Mesenchymal stem cell (in vitro differentiated cells and primary cell): ENCODE data around the gene CNTF. TPM values are rescaled to one million over a fixed set of nuclear protein-coding genes. Genes with fewer than 3 reads are reported as not detected.
A peak's percentile ranks its signal among the peaks of the same experiment; 100 is the strongest.
"Not testable (repeated sequence)": the region's sequence is repeated elsewhere in the genome, so short reads cannot be mapped to it uniquely, and the experiment has no call there.

ENCODE experiments used
- DNase-seq: peaks from one replicate; pipeline ENCODE4 v3.0.0-alpha.2; 2013
- H2AFZ ChIP-seq: one replicate; pipeline ENCODE4 v1.6.1; 2013; ENCODE audit warnings: low read depth, mild to moderate bottlenecking, control low read depth, inconsistent platforms, low read length, moderate library complexity
- H2AK5ac ChIP-seq: 2 replicates; pipeline ENCODE4 v1.6.1; 2013; ENCODE audit warnings: low read length, moderate library complexity, mild to moderate bottlenecking, inconsistent platforms; ENCODE audit not compliant: severe bottlenecking
- H2BK120ac ChIP-seq: one replicate; pipeline ENCODE4 v1.6.1; 2013; ENCODE audit warnings: low read depth, mild to moderate bottlenecking, inconsistent platforms, low read length, moderate library complexity
- H2BK12ac ChIP-seq, 2 experiments: one replicate each; pipeline ENCODE4 v1.6.1; 2013; ENCODE audit warnings: inconsistent platforms in 2 of 2, low read length in 2 of 2, mild to moderate bottlenecking in 2 of 2, moderate library complexity in 2 of 2, control low read depth in 1 of 2
- H2BK15ac ChIP-seq: one replicate; pipeline ENCODE4 v1.6.1; 2013; ENCODE audit warnings: mild to moderate bottlenecking, low read depth, inconsistent platforms; ENCODE audit not compliant: poor library complexity, severe bottlenecking
- H2BK5ac ChIP-seq: 2 replicates; pipeline ENCODE4 v1.6.1; 2013; ENCODE audit warnings: low read depth, mild to moderate bottlenecking, low read length, control low read depth, inconsistent platforms; ENCODE audit not compliant: poor library complexity, severe bottlenecking
- H3K14ac ChIP-seq, 2 experiments: one replicate each; pipeline ENCODE4 v1.6.1; 2013; ENCODE audit warnings: inconsistent platforms in 2 of 2, low read length in 2 of 2, control low read depth in 1 of 2, mild to moderate bottlenecking in 1 of 2, moderate library complexity in 1 of 2
- H3K18ac ChIP-seq, 2 experiments: one replicate each; pipeline ENCODE4 v1.6.1; 2013; ENCODE audit warnings: inconsistent platforms in 2 of 2, low read length in 2 of 2, control low read depth in 1 of 2, low read depth in 1 of 2, mild to moderate bottlenecking in 1 of 2
- H3K23ac ChIP-seq, 2 experiments: one replicate each; pipeline ENCODE4 v1.6.1; 2013; ENCODE audit warnings: inconsistent platforms in 2 of 2, low read length in 2 of 2, mild to moderate bottlenecking in 2 of 2, moderate library complexity in 2 of 2, control low read depth in 1 of 2
- H3K27ac ChIP-seq: 2 replicates; pipeline ENCODE4 v1.5.1; 2013; ENCODE audit warnings: mild to moderate bottlenecking, moderate library complexity, low read length, control low read depth, inconsistent platforms; ENCODE audit not compliant: poor library complexity, severe bottlenecking
- H3K27me3 ChIP-seq, 2 experiments: 2 replicates each; pipeline versions ENCODE4 v1.6.1 to v1.7.0; 2013; ENCODE audit warnings: low read length in 2 of 2, mild to moderate bottlenecking in 2 of 2, moderate library complexity in 2 of 2, control low read depth in 1 of 2, inconsistent platforms in 1 of 2; ENCODE audit not compliant: control insufficient read depth in 1 of 2, insufficient read depth in 1 of 2
- H3K36me3 ChIP-seq, 2 experiments: 2 replicates each; pipeline versions ENCODE4 v1.6.1 to v1.7.0; 2013; ENCODE audit warnings: low read length in 2 of 2, control low read depth in 1 of 2, inconsistent platforms in 1 of 2, low read depth in 1 of 2, mild to moderate bottlenecking in 1 of 2; ENCODE audit not compliant: insufficient read depth in 2 of 2, control insufficient read depth in 1 of 2
- H3K4ac ChIP-seq, 2 experiments: one replicate each; pipeline ENCODE4 v1.6.1; 2013; ENCODE audit warnings: inconsistent platforms in 2 of 2, low read length in 2 of 2, mild to moderate bottlenecking in 2 of 2, moderate library complexity in 2 of 2, control low read depth in 1 of 2, low read depth in 1 of 2
- H3K4me1 ChIP-seq: 2 replicates; pipeline ENCODE4 v1.6.1; 2013; ENCODE audit warnings: low read depth, low read length, control low read depth; ENCODE audit not compliant: control insufficient read depth, insufficient read depth
- H3K4me2 ChIP-seq: 2 replicates; pipeline ENCODE4 v1.6.1; 2013; ENCODE audit warnings: low read length, mild to moderate bottlenecking, inconsistent platforms; ENCODE audit not compliant: poor library complexity, severe bottlenecking
- H3K4me3 ChIP-seq, 2 experiments: 2 replicates each; pipeline versions ENCODE4 v1.5.1 to v1.7.0; 2013; ENCODE audit warnings: low read length in 2 of 2, mild to moderate bottlenecking in 2 of 2, control low read depth in 1 of 2, low read depth in 1 of 2; ENCODE audit not compliant: insufficient read depth in 1 of 2
- H3K79me1 ChIP-seq: replicated peaks from 2 replicates; pipeline ENCODE4 v1.6.1; 2013; ENCODE audit warnings: mild to moderate bottlenecking, control low read depth, low read length, inconsistent platforms; ENCODE audit not compliant: poor library complexity, severe bottlenecking
- H3K9ac ChIP-seq: 2 replicates; pipeline ENCODE4 v1.7.0; 2013; ENCODE audit warnings: mild to moderate bottlenecking, low read length, moderate library complexity
- H3K9me3 ChIP-seq: 2 replicates; pipeline ENCODE4 v1.7.0; 2013; ENCODE audit warnings: mild to moderate bottlenecking, low read length; ENCODE audit not compliant: control insufficient read depth
- H4K8ac ChIP-seq: one replicate; pipeline ENCODE4 v1.6.1; 2013; ENCODE audit warnings: inconsistent platforms, mild to moderate bottlenecking, low read length, moderate library complexity
- H4K91ac ChIP-seq: one replicate; pipeline ENCODE4 v1.6.1; 2013; ENCODE audit warnings: mild to moderate bottlenecking, low read length, inconsistent platforms
- WGBS: methylation state at CpG from one replicate; pipeline ENCODE4 v1.1.7; 2013; ENCODE audit warnings: mixed read lengths; 5-methylcytosine and 5-hydroxymethylcytosine counted together
- polyA plus RNA-seq, 2 experiments: library from polyadenylated mRNA; stranded (reverse); fragments of 200-250 nt; gene quantifications; one replicate each; pipeline ENCODE4 v1.2.3, GENCODE V29; 2013

The CNTF gene
- 0.65 TPM for polyA plus RNA-seq (2013, experiment 1 of 2)
- polyA plus RNA-seq (2013, experiment 2 of 2) = 0.51 TPM

- Histone ChIP-seq H3K4me1 (peaks cover 5% of the 10 kb centered on the region), H3K79me1 (peaks cover 20% of the 10 kb centered on the region), H2AK5ac (no peak within 1 kb of the TSS), H2BK15ac (no peak within 1 kb of the TSS), H2BK12ac (no peak within 1 kb of the TSS), H3K9me3 (no peaks in the 10 kb centered on the region), H3K4me2 (no peak within 1 kb of the TSS), H2BK120ac (peak within 1 kb of the TSS; percentile 19), H4K8ac (no peak within 1 kb of the TSS), H3K9ac (peak within 1 kb of the TSS; percentile 7), H3K23ac (no peak within 1 kb of the TSS), H3K14ac (no peak within 1 kb of the TSS), H3K18ac (no peak within 1 kb of the TSS), H3K36me3 (peaks cover 19 to 89% of the 10 kb centered on the region in 2 experiments), H2BK5ac (no peak within 1 kb of the TSS), H2AFZ (no peak within 1 kb of the TSS), H4K91ac (no peak within 1 kb of the TSS), H3K27me3 (no peaks in the 10 kb centered on the region), H3K27ac (no peak within 1 kb of the TSS), H3K4ac (no peak within 1 kb of the TSS), H3K4me3 (no peak within 1 kb of the TSS)
- WGBS = 87% methylated on average over 2 of the region's 2 CpGs
- DNase-seq = peak; percentile 34
These were observed at the start of gene CNTF for GRCh38 chr11:58622344-58622743. Gene CNTF (plus strand): TSS chr11:58622665. CDS start chr11:58622753, 88 bp downstream.

- not testable (repeated sequence) for H4K91ac ChIP-seq, H3K27me3 ChIP-seq, H2BK5ac ChIP-seq, H2AK5ac ChIP-seq, H3K23ac ChIP-seq, H2BK15ac ChIP-seq, H4K8ac ChIP-seq, H2AFZ ChIP-seq, H3K9me3 ChIP-seq, H3K4ac ChIP-seq, H3K14ac ChIP-seq, H3K4me2 ChIP-seq, H3K18ac ChIP-seq, H2BK12ac ChIP-seq, H3K79me1 ChIP-seq, DNase-seq, H3K27ac ChIP-seq, H3K4me1 ChIP-seq, H2BK120ac ChIP-seq
- H3K36me3 ChIP-seq = peaks cover 8 to 26% of the 10 kb centered on the region in 2 experiments
- 100% methylated on average over 11 of the region's 14 CpGs for WGBS
- peak overlapping the region in 1 of 2 experiments; percentile 66 for H3K4me3 ChIP-seq
- H3K9ac ChIP-seq = peak overlapping the region; percentile 99
These were observed 49.6 kb upstream of the CNTF start for GRCh38 chr11:58572906-58573305.

GRCh38 chr11:58573451-58574104 is 48.9 kb upstream of the CNTF start:
- Histone ChIP-seq H3K14ac (no peak overlapping the region), H2AK5ac (no peak overlapping the region), H4K8ac (no peak overlapping the region), H3K4me1 (peaks cover 7% of the 10 kb centered on the region), H4K91ac (no peak overlapping the region), H2BK5ac (no peak overlapping the region), H3K27me3 (no peaks in the 10 kb centered on the region), H2AFZ (no peak overlapping the region), H3K4me3 (peak overlapping the region in 1 of 2 experiments; percentile 85), H3K4ac (no peak overlapping the region), H3K79me1 (peaks cover 10% of the 10 kb centered on the region), H3K4me2 (no peak overlapping the region), H2BK15ac (no peak overlapping the region), H2BK120ac (no peak overlapping the region), H3K18ac (no peak overlapping the region), H3K36me3 (peaks cover 8 to 24% of the 10 kb centered on the region in 2 experiments), H3K27ac (peak overlapping the region; percentile 28), H2BK12ac (peak overlapping the region in 1 of 2 experiments; percentile 29), H3K23ac (no peak overlapping the region), H3K9ac (peak overlapping the region; percentile 99), H3K9me3 (peaks cover 8% of the 10 kb centered on the region)
- 62% methylated on average over 4 of the region's 4 CpGs for WGBS
- peak; percentile 76 for DNase-seq

GRCh38 chr11:58574881-58575280 is 47.6 kb upstream of the CNTF start:
- Histone ChIP-seq H2BK120ac (no peak overlapping the region), H3K36me3 (peaks cover 2 to 10% of the 10 kb centered on the region in 2 experiments), H3K4ac (no peak overlapping the region), H3K4me1 (peaks cover 7% of the 10 kb centered on the region), H3K27ac (peak overlapping the region; percentile 72), H2BK15ac (no peak overlapping the region), H3K27me3 (no peaks in the 10 kb centered on the region), H2AK5ac (no peak overlapping the region), H3K4me3 (peak overlapping the region in 1 of 2 experiments; percentile 85), H4K91ac (no peak overlapping the region), H3K9ac (peak overlapping the region; percentile 99), H3K4me2 (no peak overlapping the region), H3K23ac (no peak overlapping the region), H3K79me1 (peaks cover 8% of the 10 kb centered on the region), H3K9me3 (peaks cover 8% of the 10 kb centered on the region), H4K8ac (no peak overlapping the region), H2BK5ac (no peak overlapping the region), H3K18ac (no peak overlapping the region), H3K14ac (no peak overlapping the region), H2BK12ac (no peak overlapping the region), H2AFZ (no peak overlapping the region)
- peak; percentile 10 for DNase-seq
